Measurements from ENCODE around the gene NNT. TPM values are rescaled to one million over a fixed set of nuclear protein-coding genes. Genes with fewer than 3 reads are reported as not detected.
"Not testable (repeated sequence)": the region's sequence is repeated elsewhere in the genome, so short reads cannot be mapped to it uniquely, and the experiment has no call there.

NNT gene
- total RNA-seq, 2 donors from 2014 or later = 323 to 422 TPM

- DNase-seq; ATAC-seq; intact Hi-C loops (cut with DNase I): not testable (repeated sequence)
Observed at GRCh38 chr5:43745923-43746548, 143.1 kb downstream of the NNT start.

- intact Hi-C loops (cut with DNase I) = no loop called here
- no peak for ATAC-seq
Observed at GRCh38 chr5:43750809-43751208, 147.8 kb downstream of the NNT start.

GRCh38 chr5:43753069-43753468, 150.1 kb downstream of the NNT start:
- ATAC-seq (no peak), DNase-seq (no peak)
- intact Hi-C loops (cut with DNase I) = no loop called here

More at GRCh38 chr5:43750809-43751208, 147.8 kb downstream of the NNT start:
- DNase-seq = no peak

Other genes starting within 250 kb of the NNT start
- 1 to 10 TPM; 1.2 to 1.6 TPM for gene CCL28, start 190.8 kb upstream of the NNT start, total RNA-seq
- gene TMEM267, start 119.3 kb upstream of the NNT start, total RNA-seq = 1 to 10 TPM; 8.0 to 9.9 TPM
- gene C5orf34, start 88.0 kb upstream of the NNT start, total RNA-seq = under 1 TPM; 0.35 to 0.44 TPM
- 10 to 100 TPM; 80.6 to 91.8 TPM for gene PAIP1, start 46.1 kb upstream of the NNT start, total RNA-seq

All from left cardiac atrium (tissue), 4 donors.